ENCODE measurements around the gene HMGN4.

DNA sequence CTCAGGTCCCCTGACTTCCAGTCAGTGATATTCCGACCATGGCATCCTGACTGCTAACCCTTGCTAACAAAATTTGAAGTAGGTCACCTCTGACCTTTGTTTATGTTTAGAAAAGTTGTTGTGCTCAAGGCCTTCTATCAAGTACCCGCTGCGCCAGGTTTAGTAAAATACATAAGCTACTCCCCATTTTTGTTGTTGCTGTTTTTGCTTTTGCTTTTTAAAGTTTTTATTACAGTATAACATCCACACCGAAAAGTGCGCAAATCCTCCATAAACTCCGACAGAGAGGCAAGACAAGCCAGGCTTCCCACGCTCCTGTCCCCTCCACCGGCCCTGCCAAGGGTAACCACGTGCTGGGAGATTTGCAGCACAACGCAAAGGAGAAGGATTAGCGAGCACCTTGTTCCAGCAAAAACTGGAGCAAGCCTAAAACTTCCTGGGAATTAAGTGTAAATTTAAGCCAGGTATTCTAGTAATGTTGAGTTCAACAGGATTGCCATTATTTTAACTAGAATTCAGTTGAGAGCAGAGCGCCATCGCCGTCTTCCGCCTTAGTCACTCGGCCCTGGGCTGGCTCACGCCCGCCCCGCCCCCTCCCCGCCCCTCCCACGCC is 17.8 kb upstream of the HMGN4 start:
- TF ChIP-seq, protein P1, sequence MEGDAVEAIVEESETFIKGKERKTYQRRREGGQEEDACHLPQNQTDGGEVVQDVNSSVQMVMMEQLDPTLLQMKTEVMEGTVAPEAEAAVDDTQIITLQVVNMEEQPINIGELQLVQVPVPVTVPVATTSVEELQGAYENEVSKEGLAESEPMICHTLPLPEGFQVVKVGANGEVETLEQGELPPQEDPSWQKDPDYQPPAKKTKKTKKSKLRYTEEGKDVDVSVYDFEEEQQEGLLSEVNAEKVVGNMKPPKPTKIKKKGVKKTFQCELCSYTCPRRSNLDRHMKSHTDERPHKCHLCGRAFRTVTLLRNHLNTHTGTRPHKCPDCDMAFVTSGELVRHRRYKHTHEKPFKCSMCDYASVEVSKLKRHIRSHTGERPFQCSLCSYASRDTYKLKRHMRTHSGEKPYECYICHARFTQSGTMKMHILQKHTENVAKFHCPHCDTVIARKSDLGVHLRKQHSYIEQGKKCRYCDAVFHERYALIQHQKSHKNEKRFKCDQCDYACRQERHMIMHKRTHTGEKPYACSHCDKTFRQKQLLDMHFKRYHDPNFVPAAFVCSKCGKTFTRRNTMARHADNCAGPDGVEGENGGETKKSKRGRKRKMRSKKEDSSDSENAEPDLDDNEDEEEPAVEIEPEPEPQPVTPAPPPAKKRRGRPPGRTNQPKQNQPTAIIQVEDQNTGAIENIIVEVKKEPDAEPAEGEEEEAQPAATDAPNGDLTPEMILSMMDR (IDR thresholded peaks at IDR 0.05; ENCODE audit: low read length): no peak
- no peak for TF ChIP-seq EZH2 (optimal IDR thresholded peaks at IDR 0.05; ENCODE audit: low read depth, low read length)
